NCI-H82 (cell line): ENCODE results near the gene C9orf78.

Source experiments
- DNase-seq: peaks from one replicate; lab custom pipeline; 2025; lab: John Stamatoyannopoulos, UW

The C9orf78 gene

DNA sequence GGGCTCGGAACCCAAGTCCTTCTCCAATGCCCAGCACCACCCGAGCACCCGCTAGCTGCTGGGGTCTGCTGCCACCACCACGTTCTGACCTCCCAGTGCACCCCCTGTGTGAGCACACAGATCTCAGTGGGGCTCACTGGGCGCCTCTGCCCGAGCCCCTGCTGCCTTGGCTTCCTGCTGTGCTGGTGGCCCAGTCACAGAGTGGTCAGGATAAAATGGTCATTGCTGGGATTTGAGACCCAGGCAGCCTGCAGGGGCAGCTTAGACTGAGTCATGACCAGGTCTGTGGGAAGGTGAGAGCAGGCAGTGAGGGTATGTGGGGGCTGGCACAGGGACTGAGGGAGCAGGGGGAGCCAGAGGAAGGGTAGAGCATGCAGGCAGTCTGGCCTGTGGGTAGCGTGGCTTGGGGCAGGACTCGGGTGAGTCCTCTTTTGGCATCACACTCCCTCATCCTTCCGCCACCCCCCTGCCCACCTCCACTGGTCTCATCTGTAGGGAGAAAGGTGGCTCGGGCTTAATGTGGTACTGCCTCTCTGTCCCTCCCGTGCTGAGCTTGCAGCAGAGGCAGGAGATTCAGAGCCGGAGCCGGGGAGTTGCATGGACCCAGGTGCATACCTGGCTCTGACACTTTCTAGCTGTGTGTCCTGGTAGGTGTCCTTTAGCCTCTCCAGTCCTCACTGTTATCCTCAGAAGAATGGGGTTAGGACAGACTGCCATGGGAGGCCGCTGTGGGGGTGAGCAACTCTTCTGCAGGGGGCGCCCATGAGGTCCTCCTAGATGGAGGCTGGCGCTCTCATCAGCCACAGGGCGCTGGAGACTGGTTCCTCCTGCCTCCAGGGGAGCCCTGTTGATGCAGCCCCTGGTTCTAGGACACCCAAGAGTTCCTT is 32.3 kb upstream of the C9orf78 start:
- DNase-seq = no peak

GRCh38 chr9:129866394-129867135 is 31.5 kb upstream of the C9orf78 start:
- no peak for DNase-seq

GRCh38 chr9:129865668-129866320 is 30.7 kb upstream of the C9orf78 start:
- DNase-seq = no peak

DNA sequence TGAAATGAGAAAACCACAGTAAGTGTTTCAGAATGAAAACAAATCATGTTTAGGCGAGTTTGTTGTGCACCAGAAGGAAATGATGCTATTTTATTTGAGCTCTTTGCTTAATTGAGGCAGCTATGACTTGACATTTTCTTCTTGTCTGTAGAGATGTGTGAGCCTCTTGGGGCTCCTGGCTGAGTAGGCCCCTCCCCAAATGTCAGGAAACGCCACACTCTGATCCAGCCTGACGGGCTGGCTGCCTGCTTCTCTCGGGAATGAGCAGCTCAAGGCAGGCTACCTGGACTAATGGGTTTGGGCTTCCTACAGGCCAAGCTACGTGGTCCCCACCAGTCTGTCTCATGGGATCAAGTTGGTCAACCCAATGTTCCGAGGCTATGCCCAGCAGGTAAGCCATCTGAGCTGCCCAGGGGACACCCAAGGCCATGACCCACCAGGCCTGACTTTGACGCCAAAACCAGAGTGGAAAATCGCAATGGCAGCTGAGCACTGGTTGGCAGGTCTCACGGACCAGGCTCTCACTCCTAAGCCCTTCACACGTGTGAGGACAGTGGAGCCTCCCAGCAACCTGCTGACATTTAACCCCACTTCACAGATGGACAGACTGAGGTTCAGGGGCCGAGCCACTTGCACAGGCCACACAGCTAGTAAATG is 30.0 kb upstream of the C9orf78 start:
- DNase-seq = no peak

GRCh38 chr9:129863059-129863690 is 28.1 kb upstream of the C9orf78 start:
- no peak for DNase-seq

DNA sequence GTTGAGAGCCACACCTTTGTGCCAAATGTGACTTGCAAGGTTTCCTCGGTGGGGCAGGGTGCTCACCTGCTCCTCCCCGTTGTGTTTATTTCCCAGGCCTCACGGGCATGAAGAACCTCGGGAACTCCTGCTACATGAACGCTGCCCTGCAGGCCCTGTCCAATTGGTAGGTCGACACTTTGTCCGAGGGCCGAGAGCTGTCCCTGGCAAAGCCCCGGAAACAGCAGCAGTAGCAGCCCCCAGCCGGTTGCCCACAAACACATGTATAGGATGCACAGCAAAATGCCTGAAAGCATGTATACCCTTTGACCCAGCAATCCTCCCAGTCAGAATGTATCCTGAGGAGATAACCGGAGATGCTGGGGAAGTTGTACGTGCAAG is 26.4 kb upstream of the C9orf78 start:
- DNase-seq = no peak

DNA sequence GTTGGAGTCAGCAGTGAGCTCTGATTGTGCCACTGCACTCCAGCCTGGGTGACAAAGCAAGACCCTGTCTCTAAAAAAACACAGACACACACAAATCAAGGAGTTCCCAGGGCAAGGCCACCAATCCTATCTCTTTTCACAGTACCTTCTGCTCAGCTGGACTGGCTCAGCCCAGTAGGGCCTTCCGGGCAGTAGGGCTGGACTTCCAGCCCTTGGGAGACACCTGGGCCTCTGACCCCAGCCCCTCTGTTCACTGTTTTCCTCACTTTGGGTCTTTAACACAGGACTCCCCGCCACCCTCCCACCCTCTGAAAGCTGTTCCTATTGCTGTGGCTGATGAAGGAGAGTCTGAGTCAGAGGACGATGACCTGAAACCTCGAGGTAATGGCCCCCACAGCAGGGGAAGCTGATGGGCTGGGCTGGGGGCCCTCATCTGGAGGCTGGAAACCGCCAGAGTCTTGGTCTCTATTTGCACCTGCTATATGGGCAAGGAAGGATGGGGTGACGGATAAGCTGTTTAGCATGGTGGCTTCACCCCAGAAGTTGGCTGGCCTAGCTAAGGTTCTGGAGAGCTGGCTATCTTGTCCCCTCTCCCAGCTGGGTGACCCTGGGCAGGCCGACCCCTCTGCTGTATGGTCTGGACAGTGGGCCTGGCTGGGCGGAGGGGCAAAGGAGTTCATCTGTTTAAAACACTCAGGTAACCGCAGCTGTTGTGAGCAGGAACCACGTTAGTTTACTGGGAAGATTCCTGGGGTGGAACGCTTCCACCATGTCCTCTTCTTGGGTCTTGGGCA is 25.8 kb upstream of the C9orf78 start:
- no peak for DNase-seq

DNA sequence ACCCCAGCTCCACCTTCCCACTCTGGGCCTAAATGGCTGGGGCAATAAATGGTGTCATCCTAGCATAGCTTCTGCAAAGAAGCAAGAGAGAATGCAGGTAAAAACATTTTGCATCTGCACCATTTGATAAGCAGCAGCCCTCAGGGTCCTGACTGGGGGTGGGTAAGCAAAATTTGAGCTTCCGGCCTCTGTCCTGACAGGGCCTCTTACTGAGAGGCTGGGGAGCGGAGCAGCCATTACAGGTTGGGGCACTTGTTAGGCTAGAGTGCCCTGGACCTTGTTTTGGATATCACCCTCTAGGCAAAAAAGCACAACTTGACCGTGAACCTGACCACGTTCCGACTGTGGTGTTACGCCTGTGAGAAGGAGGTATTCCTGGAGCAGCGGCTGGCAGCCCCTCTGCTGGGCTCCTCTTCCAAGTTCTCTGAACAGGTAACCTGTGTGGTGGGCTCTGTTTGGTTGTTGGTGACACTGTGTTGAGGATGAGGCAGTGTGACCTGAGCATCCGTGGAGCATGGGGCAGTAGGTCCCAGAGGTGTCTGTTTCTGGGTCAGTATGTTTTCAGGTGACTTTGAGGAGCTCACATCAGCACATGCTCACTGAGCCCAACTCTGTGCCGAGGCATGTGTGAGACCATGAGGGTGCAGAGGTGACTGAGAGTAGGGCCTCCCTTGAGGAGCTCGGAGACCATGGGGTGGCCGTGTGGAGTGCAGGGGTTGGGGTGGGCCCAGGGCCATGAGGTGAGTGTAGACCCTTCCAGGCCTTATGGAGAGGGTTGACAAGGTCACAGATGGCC is 23.3 kb upstream of the C9orf78 start:
- no peak for DNase-seq

DNA sequence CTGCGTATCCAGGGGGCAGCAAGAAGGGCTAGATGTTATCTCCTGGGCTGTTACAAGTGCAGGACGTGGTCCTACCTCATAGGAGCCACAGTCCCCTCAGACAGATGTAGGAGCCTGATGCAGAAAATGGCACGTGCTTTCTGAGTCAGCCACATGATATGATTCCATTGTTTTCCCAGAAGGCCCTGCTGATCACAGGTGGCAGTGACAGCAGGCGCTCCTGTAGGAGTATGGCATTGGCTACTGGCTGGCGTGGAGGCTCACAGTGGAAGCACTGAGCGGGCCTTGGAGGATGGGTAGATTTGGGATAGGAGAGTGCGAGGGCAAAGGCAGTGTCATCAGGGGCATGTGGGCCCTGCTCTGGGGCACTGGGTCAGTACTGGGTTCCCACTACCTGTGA is 22.1 kb upstream of the C9orf78 start:
- DNase-seq = no peak

DNA sequence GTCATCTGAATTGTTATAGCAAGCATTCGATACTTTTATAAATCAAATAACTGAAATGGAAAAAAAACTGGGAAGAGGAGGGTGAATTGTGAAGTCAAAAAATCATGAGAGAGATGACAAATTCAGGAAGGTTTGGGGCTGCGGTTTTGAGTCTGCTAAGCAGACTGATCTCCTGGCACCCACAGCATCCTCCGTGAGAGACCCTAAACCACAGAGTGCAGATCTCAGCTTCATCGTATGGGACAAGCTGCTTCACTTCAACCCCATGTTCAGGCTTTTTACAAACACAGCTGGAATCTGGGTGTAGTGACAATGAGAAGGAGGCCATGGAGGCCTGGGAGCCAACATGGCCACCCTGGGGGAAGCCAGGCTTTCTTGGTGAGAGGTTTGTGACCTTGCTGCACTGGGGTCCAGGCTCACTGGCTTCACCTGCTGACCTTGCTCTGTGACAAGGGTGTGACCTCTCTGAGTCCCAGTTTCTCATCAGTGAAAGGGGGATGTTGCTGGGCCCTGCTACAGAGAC is 19.6 kb upstream of the C9orf78 start:
- no peak for DNase-seq

- no peak for DNase-seq
Measured at GRCh38 chr9:129853614-129854013, 18.5 kb upstream of the C9orf78 start.

DNA sequence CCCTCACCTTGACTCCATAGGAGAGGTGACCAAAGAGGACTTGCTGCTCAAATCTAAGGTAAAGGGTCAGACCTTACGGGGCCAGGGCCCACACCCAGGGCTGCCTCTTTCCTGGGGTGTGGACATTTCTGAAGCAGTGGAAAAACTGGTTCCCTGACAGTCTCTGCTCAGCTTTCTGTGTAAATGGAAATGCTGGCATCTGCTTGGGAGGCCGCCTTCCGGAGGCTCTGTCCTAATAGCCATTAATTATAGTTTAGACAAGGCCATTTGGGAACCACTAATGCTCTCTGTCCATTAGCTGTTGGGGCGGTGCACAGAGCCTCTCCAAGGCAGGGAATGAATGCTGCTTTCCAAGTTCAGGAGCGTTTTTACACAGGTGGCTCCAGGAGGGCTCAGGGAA is 17.5 kb upstream of the C9orf78 start:
- no peak for DNase-seq

- no peak for DNase-seq
Measured at GRCh38 chr9:129851821-129852220, 16.7 kb upstream of the C9orf78 start.

DNA sequence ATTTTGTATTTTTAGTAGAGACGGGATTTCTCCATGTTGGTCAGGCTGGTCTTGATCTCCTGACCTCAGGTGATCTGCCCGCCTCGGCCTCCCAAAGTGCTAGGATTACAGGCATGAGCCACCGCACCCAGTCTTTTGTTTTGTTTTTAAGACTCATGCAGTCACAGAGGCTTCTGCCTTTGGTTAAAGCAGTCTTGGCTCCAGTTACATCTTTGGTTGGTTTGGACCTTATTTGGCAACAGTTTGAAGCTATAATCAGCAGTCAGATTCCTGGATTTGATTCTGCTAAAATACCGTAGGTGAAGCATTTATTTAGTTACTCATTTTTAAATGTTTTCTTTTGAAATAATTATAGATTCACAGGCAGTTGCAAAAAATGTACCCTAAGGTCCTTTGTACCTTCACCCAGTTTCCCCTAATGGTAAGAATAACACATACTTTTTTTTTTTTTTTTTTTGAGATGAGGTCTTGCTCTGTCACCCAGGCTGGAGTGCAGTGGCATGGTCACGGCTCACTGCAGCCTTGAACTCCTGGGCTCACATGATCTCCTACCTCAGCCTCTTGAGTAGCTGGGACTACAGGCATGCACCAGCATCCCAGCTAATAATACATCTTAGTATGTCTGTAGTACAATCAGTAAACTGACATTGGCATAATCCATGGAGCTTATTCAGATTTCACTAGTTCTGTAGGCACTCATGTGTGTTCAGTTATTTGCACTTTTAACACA is 15.9 kb upstream of the C9orf78 start:
- no peak for DNase-seq

DNA sequence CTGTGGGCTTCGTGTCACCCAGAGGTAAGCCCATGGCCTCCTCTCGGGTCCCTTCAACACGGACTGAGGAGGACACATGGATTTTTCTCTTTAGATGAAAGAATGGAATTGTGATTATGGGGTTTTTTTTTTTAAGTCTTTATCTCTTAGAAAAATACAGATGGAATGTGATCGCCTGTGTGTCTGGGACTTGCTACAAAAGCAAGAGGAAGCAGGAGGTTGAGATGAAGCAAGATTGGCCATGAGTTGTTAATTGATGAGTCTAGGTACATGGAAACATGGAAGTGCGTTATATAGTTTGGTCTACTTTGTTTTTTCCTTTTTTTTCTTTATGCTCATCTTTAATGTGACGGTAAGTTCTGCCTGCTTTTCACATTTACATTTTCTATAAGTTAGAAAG is 14.8 kb upstream of the C9orf78 start:
- no peak for DNase-seq

DNA sequence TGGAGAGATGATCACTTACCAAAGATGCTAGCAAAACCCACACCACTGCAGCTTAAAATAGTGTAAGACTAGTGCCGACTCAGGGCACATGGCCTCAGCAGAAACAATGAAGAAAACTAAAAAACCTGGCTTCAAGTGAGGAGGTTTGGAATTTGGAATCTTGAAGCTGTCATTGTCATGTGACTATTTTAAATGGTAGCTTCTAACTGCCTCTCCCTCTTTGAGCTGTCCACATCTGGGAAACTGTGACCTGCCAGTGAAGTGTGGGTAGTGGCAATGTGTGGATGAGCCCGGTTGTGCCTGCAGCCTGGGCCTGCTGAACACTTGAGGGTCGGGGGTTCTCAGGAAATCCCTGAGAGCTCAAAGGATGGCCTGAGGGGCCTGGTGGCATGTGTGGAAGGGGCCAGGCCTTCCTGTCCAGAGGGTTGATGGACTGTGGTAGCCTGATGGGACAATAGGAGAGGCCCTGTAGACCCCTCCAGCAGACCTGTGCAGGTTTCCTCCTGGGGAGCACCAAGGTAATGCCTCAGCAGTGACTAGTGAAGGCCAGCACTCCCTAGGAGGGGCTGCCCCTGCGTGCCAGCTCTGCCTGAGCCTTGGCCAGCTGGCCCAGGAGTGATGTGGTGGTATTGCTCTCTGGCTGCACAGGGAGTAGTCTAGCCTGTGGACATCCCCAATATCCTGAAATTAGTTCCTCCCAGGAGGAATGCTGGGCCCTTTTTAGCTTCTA is 13.8 kb upstream of the C9orf78 start:
- no peak for DNase-seq

- peak; percentile 87 for DNase-seq
Measured at GRCh38 chr9:129845373-129845772, 10.3 kb upstream of the C9orf78 start.

DNA sequence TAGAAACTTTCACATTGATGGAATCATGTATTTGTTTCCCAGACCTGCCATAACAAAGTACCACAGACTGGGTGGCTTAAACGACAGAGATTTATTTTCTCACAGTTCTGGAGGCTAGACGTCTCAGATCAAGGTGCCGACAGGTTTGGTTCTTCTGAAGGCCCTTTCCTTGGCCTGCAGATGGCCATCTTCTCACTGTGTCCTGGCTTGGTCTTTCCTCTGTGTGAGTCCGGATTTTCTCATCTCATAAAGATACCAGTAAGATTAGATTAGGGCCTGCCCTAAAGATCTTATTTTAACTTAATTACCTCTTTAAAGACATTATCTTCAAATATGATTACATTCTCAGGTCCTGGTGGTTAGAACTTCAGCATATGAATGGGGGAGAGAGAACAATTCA is 6.0 kb upstream of the C9orf78 start:
- DNase-seq = peak; percentile 74

GRCh38 chr9:129840034-129840433 is 5.0 kb upstream of the C9orf78 start:
- DNase-seq = no peak
